ENCODE data around the gene STK24.

DNA sequence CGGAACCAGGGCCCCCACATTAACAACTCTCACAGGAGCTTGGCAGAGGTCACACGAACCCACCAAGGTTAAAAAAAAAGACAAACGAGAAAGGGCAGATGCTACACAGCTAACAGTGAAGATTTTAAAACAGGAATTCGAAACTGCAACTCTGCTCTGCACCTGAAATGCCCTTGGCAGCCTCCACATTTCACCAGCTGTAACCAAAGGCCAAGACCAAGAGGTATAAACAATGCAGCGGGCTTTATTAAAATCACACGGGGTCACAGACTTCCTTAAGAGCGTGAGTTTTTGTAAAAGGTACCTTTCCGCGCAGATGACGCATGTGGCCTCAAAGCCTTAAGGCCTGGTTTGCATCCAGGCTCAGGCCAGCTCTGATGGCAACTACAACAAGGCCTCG is 88.2 kb downstream of the STK24 start:
- no peak for TF ChIP-seq EZH2 (IDR thresholded peaks at IDR 0.05; ENCODE audit: borderline replicate concordance, low read depth, low read length, poor library complexity, severe bottlenecking)
- TF ChIP-seq, protein P1, sequence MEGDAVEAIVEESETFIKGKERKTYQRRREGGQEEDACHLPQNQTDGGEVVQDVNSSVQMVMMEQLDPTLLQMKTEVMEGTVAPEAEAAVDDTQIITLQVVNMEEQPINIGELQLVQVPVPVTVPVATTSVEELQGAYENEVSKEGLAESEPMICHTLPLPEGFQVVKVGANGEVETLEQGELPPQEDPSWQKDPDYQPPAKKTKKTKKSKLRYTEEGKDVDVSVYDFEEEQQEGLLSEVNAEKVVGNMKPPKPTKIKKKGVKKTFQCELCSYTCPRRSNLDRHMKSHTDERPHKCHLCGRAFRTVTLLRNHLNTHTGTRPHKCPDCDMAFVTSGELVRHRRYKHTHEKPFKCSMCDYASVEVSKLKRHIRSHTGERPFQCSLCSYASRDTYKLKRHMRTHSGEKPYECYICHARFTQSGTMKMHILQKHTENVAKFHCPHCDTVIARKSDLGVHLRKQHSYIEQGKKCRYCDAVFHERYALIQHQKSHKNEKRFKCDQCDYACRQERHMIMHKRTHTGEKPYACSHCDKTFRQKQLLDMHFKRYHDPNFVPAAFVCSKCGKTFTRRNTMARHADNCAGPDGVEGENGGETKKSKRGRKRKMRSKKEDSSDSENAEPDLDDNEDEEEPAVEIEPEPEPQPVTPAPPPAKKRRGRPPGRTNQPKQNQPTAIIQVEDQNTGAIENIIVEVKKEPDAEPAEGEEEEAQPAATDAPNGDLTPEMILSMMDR (conservative IDR thresholded peaks at IDR 0.05; ENCODE audit: low read depth, low read length) = no peak

Measured in A673 (cell line).